Thoracic aorta (tissue), 2 donors: Measurements from ENCODE around the gene HLF. TPM values are rescaled to one million over a fixed set of nuclear protein-coding genes. Genes with fewer than 3 reads are reported as not detected.

Source experiments
- ATAC-seq: fragments of 150-250 bp; one replicate; pipeline ENCODE4 v1.8.0; 2017; ENCODE audit warnings: low read depth; ENCODE audit not compliant: insufficient number of reproducible peaks, low FRiP score
- DNase-seq: peaks from one replicate; pipeline ENCODE4 v3.0.0-alpha.2; 2020; ENCODE audit warnings: low spot score
- H3K27ac ChIP-seq, 2 donors: fragments of 200-600 bp; sonication (generic); 1 replicate in 1 of 2; 2 replicates in 1 of 2; pipeline ENCODE4 v1.5.1; 2016; ENCODE audit warnings: mild to moderate bottlenecking in 2 of 2, moderate library complexity in 2 of 2
- H3K27me3 ChIP-seq: fragments of 200-600 bp; sonication (generic); replicated peaks from 2 replicates; pipeline ENCODE4 v1.6.0; 2016; ENCODE audit warnings: mild to moderate bottlenecking; ENCODE audit not compliant: insufficient read depth
- H3K36me3 ChIP-seq: fragments of 200-600 bp; sonication (generic); one replicate; pipeline ENCODE4 v1.5.1; 2016
- H3K4me1 ChIP-seq, 2 donors: fragments of 200-600 bp; sonication (generic); 1 replicate in 1 of 2; 2 replicates in 1 of 2; pipeline versions ENCODE4 v1.5.1 to v1.6.0; 2016; ENCODE audit warnings: low read depth in 2 of 2, mild to moderate bottlenecking in 1 of 2; ENCODE audit not compliant: control insufficient read depth in 1 of 2
- H3K4me3 ChIP-seq: fragments of 200-600 bp; sonication (generic); 2 replicates; pipeline ENCODE4 v1.5.1; 2016; ENCODE audit warnings: mild to moderate bottlenecking
- H3K9me3 ChIP-seq: fragments of 200-600 bp; sonication (generic); 2 replicates; pipeline ENCODE4 v1.5.1; 2016
- CTCF ChIP-seq: fragments of 200-600 bp; sonication (generic); IDR thresholded peaks from one replicate; pipeline ENCODE4 v1.5.1; 2019; ENCODE audit warnings: antibody characterized with exemption
- total RNA-seq, 2 donors: library from RNA; depleted of rRNA; stranded (reverse); fragments of >200 nt; gene quantifications; one replicate each; pipeline versions ENCODE4 v1.1.0 to v1.2.3, GENCODE V29; 2016

HLF gene
- total RNA-seq, 2 donors from 2014 or later: 10.2 to 12.5 TPM

GRCh38 chr17:55285340-55286301 lies 20.9 kb downstream of the HLF start:
- TF ChIP-seq CTCF: no peak
- peaks cover 31 to 86% of the 10 kb centered on the region in 2 donors for H3K4me1 ChIP-seq
- peak overlapping the region; percentile 44 for H3K4me3 ChIP-seq
- H3K27ac ChIP-seq: peak overlapping the region; percentile 88 to 95
- ATAC-seq (peak; percentile 82), DNase-seq (peak; percentile 93)
- no peaks in the 10 kb centered on the region for H3K9me3 ChIP-seq
- H3K27me3 ChIP-seq: no peaks in the 10 kb centered on the region
- no peaks in the 10 kb centered on the region for H3K36me3 ChIP-seq

GRCh38 chr17:55286681-55287589 lies 22.2 kb downstream of the HLF start:
- DNase-seq (no peak), ATAC-seq (no peak)
- Histone ChIP-seq H3K4me3 (no peak overlapping the region), H3K9me3 (no peaks in the 10 kb centered on the region), H3K27me3 (no peaks in the 10 kb centered on the region), H3K4me1 (peaks cover 30 to 76% of the 10 kb centered on the region in 2 donors), H3K27ac (peak overlapping the region; percentile 88 to 95), H3K36me3 (no peaks in the 10 kb centered on the region)
- TF ChIP-seq CTCF: no peak

GRCh38 chr17:55288356-55289105 lies 23.8 kb downstream of the HLF start:
- H3K27ac ChIP-seq: no peak overlapping the region
- peaks cover 14 to 60% of the 10 kb centered on the region in 2 donors for H3K4me1 ChIP-seq
- no peaks in the 10 kb centered on the region for H3K36me3 ChIP-seq
- no peak for ATAC-seq
- no peak for DNase-seq
- no peaks in the 10 kb centered on the region for H3K9me3 ChIP-seq
- no peaks in the 10 kb centered on the region for H3K27me3 ChIP-seq
- H3K4me3 ChIP-seq: no peak overlapping the region
- no peak for TF ChIP-seq CTCF

GRCh38 chr17:55289106-55289446 lies 24.3 kb downstream of the HLF start:
- no peak for DNase-seq
- no peak for TF ChIP-seq CTCF
- H3K27ac ChIP-seq: no peak overlapping the region
- no peaks in the 10 kb centered on the region for H3K9me3 ChIP-seq
- H3K36me3 ChIP-seq: no peaks in the 10 kb centered on the region
- peaks cover 12 to 55% of the 10 kb centered on the region in 2 donors for H3K4me1 ChIP-seq
- H3K27me3 ChIP-seq: no peaks in the 10 kb centered on the region
- H3K4me3 ChIP-seq: no peak overlapping the region
- no peak for ATAC-seq
